ENCODE data around the gene TMC4. TPM values are rescaled to one million over a fixed set of nuclear protein-coding genes. Genes with fewer than 3 reads are reported as not detected.
A peak's percentile ranks its signal among the peaks of the same experiment; 100 is the strongest.

The TMC4 gene
- total and polyA plus RNA-seq, 12 donors, result 0.59 to 11.6 (median 2.1) TPM

DNA sequence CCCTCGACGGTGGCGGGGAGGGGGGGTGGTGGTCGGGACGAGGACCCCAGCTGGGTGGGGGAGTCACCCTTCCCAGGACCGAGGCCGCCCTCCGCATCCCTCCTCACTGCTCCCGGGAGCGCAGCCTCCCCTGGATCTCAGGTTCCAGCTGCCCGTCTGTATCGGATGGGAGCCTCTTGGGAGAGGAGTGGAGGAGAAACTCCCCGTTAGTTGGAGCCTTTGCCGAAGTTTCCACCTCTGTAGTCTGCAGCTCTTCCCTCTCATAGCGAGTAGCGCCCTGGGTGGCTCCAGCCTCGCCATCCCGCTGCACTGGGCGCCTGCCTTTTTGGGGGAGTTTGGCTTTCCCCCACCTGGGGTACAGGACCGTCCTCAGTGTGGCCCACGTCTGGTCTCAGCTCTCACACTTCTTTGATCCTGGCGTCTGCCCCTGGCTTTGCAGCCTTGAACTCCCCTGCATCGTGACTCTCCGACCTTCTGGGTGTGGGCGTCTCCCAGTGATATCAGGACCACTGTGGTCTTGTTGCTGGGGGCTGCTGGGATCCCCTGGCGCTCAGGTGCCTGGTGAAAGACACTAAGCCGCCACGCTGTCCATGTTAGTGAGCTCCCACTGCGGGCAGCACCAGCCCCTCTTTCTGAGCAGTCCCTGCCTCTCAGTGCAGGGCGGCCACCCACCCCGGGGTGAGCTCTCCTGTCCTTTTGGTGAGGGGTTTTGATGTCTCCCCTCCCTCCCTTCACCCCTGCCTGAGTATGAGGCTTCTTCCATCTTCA lies 34.3 kb downstream of the TMC4 start:
- peak overlapping the region in 8 of 10 donors; percentile 95 to 99 (median 98) for H3K27ac ChIP-seq
- no peak for DNase-seq
- H3K27me3 ChIP-seq, result peaks cover 0 to 6% (median 0%) of the 10 kb centered on the region in 7 donors

DNA sequence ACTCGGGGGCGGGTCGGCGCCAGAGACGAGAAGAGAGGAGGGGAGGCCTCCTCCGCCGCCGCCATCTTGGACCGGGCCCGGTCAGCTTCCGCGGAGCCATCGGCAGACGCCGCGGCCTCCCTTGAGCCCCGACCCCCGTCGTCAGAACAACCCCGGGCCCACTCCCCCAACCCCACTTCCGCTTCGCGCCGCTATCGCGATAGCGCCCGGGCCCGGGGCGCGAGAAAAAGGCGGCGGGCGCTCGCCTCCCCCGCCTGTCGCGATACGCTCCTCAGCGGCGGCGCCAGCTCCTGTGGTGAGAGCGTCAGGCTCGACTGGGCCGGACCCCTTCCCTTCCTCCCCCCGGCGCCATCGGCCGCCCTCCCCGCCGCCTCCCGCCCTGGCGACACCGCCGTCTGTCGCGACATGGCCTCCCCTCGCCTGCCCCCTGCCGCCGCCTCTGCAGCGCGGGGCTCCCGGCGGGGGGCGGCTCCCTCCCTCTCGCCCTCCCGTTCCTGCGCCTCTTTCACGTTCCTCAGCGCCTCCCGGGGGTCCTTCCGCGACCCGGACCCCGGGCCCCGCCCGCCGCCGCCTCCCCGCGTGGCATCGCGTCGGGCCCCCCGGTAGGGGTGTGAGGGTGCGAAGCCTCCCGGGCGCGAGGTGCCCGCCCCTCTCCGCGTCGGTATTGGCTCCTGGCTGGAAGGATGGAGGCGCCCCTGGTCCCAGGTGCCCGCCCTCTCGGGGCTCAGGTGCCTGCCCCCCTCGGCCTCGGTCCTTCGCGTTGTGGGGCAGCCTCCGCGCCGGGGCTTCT lies 35.1 kb downstream of the TMC4 start, which contains the start of gene CNOT3:
CNOT3 (plus strand) TSS at position 64 of the 790 bp plus-strand sequence. CDS start 5,217 bp downstream, outside the sequence.
- H3K36me3 ChIP-seq, result peaks cover 0 to 33% (median 6%) of the 10 kb centered on the region in 9 donors
- peaks cover 16 to 51% (median 39%) of the 10 kb centered on the region in 9 donors for H3K4me1 ChIP-seq
- 1% methylated on average over 82 to 103 of the region's 103 CpGs for WGBS, 2 donors
- DNase-seq (no peak), ATAC-seq (peak in 1 of 8 donors; percentile 1)
- intact Hi-C loops (cut with DNase I), result loop anchor here in 2 of 10 donors (1.0 to 2.0 kb wide), 2 partner anchors 23 kb away; partner anchors contain the start of genes PRPF31 (in 2 of the 2) and TFPT (in 2 of the 2)
- H3K27me3 ChIP-seq, result peaks cover 0 to 6% (median 0%) of the 10 kb centered on the region in 7 donors
- peak within 1 kb of the TSS; percentile 86 to 100 (median 99) for H3K4me3 ChIP-seq
- no peaks in the 10 kb centered on the region for H3K9me3 ChIP-seq
- peak within 1 kb of the TSS; percentile 86 to 99 (median 98) for H3K27ac ChIP-seq
- TF ChIP-seq, protein P1, sequence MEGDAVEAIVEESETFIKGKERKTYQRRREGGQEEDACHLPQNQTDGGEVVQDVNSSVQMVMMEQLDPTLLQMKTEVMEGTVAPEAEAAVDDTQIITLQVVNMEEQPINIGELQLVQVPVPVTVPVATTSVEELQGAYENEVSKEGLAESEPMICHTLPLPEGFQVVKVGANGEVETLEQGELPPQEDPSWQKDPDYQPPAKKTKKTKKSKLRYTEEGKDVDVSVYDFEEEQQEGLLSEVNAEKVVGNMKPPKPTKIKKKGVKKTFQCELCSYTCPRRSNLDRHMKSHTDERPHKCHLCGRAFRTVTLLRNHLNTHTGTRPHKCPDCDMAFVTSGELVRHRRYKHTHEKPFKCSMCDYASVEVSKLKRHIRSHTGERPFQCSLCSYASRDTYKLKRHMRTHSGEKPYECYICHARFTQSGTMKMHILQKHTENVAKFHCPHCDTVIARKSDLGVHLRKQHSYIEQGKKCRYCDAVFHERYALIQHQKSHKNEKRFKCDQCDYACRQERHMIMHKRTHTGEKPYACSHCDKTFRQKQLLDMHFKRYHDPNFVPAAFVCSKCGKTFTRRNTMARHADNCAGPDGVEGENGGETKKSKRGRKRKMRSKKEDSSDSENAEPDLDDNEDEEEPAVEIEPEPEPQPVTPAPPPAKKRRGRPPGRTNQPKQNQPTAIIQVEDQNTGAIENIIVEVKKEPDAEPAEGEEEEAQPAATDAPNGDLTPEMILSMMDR (IDR thresholded peaks at IDR 0.05), result peak in 1 of 9 donors; percentile 19

More for the DNA sequence above, 34.3 kb downstream of the TMC4 start:
- peaks cover 0 to 36% (median 13%) of the 10 kb centered on the region in 9 donors for H3K36me3 ChIP-seq
- WGBS, 2 donors, result 25 to 26% methylated on average over 28 to 31 of the region's 31 CpGs
- no peak for ATAC-seq
- no peaks in the 10 kb centered on the region for H3K9me3 ChIP-seq
- intact Hi-C loops (cut with DNase I), result no loop called here
- peaks cover 16 to 51% (median 39%) of the 10 kb centered on the region in 9 donors for H3K4me1 ChIP-seq
- TF ChIP-seq, protein P1 (IDR thresholded peaks at IDR 0.05), result no peak
- peak overlapping the region; percentile 86 to 100 (median 99) for H3K4me3 ChIP-seq

GRCh38 chr19:54136864-54137698 lies 35.9 kb downstream of the TMC4 start:
- peak overlapping the region; percentile 7 to 100 (median 99) for H3K4me3 ChIP-seq
- peak overlapping the region in 9 of 10 donors; percentile 95 to 99 (median 98) for H3K27ac ChIP-seq
- peaks cover 0 to 35% (median 0%) of the 10 kb centered on the region in 9 donors for H3K36me3 ChIP-seq
- DNase-seq (peak; percentile 99 to 100), ATAC-seq (peak; percentile 90 to 95 (median 94))
- intact Hi-C loops (cut with DNase I), result loop anchor here in 2 of 10 donors (1.0 to 2.0 kb wide), 2 partner anchors 22 kb away; partner anchors contain the start of genes PRPF31 (in 2 of the 2) and TFPT (in 2 of the 2)
- 0% methylated on average over 46 of the region's 46 CpGs for WGBS, 2 donors
- peaks cover 16 to 51% (median 39%) of the 10 kb centered on the region in 9 donors for H3K4me1 ChIP-seq
- TF ChIP-seq, protein P1 (IDR thresholded peaks at IDR 0.05), result no peak
- H3K27me3 ChIP-seq, result peaks cover 0 to 6% (median 0%) of the 10 kb centered on the region in 7 donors
- no peaks in the 10 kb centered on the region for H3K9me3 ChIP-seq
